ENCODE measurements around the gene MDFI.

Gene MDFI

DNA sequence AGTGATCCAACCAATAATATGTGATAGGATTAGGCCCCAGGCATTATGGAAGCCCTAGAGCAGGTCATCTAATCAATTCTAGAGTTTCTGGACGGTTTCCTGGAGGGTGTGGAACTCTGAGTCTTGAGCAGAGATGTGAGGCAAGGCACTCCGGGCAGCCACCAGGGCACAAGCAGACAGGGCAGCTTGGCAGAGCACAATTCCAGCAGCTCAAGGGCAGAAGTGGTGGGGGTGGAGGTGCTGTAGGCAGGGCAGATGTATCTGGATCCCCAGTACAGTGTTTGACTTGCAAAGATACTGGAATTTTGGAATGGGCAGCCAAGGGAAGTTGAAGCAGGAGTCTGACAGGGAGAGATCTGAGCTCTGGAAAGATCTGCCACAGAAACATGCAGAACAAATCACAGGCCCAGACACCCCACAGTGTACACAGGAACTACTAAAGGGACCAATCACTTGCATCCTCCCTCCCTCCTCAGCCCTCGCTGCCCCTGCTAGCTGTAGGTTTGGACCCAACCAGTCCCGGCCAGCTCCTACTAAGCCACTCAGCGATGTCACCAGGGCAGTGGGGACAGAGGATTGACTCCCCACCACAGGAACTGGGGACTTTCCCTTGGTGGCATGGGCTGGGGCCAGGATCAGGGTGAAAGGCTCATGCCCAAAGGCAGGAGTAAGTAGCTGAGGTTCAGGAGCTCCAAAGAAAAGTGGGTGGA, 50.1 kb downstream of the MDFI start:
- DNase-seq (ENCODE audit: low spot score), result no peak

DNA sequence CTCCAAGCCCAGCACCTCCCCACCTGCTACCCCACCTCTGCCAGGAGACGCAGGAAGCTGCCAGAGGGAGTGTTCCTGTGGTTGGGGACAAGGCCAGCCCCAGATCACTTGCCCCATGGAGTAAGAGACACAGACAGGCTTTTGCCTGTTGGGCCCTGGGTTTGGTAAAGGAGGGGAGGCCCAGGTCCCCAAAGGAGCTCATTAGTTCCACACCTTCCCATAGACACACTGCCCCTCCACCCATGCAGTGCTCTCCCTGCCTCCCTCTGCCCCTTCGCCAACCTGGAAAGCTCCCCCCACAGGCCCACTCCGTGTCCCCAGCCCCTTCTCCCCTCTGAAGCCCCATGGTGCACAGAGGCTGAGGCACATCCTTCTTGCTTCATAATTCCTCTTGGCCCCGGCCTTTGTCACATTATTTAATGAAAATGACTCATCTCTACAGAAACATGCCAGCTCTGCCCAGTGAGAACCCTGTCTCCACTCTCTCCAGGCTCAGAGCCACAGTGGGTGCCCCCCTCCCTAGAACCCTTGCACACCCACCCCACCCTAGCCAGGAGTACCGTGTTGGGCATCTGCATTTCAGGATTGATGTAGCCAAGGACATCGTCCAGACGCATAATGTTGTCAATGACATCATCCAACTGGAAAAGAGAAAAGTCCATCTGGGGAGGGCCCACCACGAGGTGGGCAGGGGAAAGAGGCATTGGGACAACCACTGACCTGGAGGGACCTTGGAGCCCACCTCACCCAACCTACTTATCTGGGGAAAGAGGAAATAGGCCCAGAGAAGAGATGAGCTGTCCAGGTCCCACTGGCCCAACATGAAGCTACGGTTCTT, 51.1 kb downstream of the MDFI start:
- DNase-seq (ENCODE audit: low spot score), result peak; percentile 62

GRCh38 chr6:41690541-41691330, 52.5 kb downstream of the MDFI start:
- DNase-seq (ENCODE audit: low spot score), result no peak

DNA sequence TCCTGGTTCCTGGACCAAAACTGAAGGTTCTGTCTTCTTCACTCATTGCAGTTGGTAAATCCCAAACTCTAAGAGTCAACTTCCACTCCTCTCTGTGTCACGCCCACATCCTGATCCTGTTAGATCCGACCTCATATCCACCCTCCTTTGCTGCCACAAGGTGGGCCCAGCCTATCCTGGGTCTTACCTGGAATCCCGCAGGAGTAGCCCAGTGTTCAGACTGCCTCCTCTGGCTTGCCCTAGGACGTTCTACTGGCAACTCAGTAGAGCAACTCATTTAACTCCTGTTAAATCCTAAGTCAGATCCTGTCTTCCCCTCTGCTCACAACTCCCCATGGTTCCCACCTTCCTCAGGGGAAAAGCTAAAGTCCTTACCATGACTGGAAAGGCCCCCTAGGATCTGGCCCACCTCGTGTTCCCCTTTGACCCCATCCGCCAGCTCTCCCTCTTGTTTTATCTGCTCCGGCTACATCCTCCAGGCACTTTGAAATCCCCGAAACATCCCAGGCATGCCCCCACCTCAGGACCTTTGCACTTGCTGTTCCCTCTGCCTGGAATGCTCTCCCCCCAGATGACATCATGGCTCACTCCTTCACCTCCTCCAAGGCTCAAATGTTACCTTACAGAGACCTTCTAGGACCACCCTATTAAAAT, 53.3 kb downstream of the MDFI start:
- DNase-seq (ENCODE audit: low spot score), result no peak

- no peak for DNase-seq (ENCODE audit: low spot score)
Measured at GRCh38 chr6:41692080-41692675, 53.9 kb downstream of the MDFI start.

DNA sequence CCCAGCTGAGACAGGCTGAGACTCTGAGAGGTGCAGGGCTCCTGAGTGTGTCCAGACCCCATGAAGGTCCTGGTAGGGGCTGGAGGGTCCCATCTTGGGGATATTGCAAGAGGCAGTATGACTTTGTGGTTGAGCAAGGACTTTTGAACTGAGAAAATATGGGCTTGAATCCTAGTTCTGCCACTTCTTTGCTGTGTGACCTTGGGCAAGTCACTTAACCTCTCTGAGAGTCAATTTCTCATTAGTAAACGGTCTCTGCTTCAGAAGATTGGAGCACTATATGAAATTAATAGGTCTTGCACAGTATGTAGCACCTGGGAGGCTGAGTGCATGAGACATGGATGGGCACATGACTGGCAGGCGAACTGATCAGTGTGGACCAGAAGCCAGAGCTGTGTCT, 54.5 kb downstream of the MDFI start:
- no peak for DNase-seq (ENCODE audit: low spot score)

GRCh38 chr6:41693281-41694240, 55.3 kb downstream of the MDFI start:
- no peak for DNase-seq (ENCODE audit: low spot score)

GRCh38 chr6:41694815-41695526, 56.7 kb downstream of the MDFI start:
- DNase-seq (ENCODE audit: low spot score), result no peak

- no peak for DNase-seq (ENCODE audit: low spot score)
Measured at GRCh38 chr6:41695825-41696224, 57.6 kb downstream of the MDFI start.

DNA sequence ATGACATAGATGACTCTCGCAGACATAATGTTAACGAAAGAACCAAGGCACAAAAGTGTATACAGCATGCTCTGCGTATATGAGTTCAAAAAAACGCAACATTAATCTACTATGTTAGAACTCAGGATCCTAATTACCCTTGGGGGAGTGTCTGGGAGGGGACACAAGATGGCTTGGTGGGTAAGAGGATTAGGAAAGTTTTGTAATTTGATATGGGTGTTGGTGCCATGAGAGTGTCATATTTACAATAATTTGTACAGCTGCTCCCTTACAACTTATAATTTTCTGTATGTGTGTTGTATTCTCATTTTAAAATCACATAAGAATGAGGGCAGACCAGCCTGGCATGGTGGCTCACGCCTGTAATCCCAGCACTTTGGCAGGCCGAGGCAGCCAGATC, 58.5 kb downstream of the MDFI start:
- no peak for DNase-seq (ENCODE audit: low spot score)

GRCh38 chr6:41697861-41698781, 59.9 kb downstream of the MDFI start:
- peak; percentile 69 for DNase-seq (ENCODE audit: low spot score)

GRCh38 chr6:41699063-41699462, 60.8 kb downstream of the MDFI start:
- DNase-seq (ENCODE audit: low spot score), result no peak

- no peak for DNase-seq (ENCODE audit: low spot score)
Measured at GRCh38 chr6:41700463-41701347, 62.4 kb downstream of the MDFI start.

GRCh38 chr6:41702089-41702745, 63.9 kb downstream of the MDFI start:
- DNase-seq (ENCODE audit: low spot score), result no peak

DNA sequence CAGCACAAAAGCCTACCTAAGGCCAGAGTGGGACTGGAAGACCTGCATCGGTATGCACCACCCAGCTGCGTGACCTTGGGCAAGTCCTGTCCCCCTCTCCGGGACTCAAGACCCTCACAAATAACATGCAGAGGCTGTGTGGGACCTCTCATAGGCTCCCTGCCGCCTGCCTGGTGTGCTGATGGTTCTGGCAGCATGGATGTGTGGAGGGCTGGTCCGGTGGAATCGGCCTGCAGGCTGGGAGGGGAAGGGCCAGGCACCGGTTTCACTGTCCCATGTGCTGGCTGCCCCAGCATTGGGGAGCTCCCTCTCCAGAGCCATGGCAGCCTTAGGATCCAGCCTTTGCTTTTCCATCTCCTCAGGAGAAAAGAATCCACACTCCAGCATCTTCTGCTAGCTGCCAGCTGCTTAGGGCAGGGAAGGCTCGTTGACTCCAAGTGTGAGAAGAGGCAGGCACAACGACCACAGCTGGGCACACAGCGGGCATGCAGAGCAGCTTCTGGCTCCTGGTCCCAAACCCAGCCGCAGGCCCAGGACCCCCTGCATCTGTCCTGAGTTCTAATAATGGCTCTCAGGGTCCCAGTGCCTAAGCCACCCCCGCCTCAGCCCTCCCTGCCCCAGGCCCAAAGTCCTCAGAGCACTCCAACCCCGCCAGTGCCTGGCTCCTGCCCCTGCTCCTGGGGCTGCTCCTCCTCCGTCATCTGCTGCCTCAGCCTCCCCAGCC, 64.7 kb downstream of the MDFI start:
- DNase-seq (ENCODE audit: low spot score), result no peak

Data from AG08395 (cell line).